Retinal pigment epithelial cell (primary cell): Measurements from ENCODE around the gene EIF4A2.
A peak's percentile ranks its signal among the peaks of the same experiment; 100 is the strongest.

Source experiments
- DNase-seq: peaks from one replicate; pipeline ENCODE4 v3.0.0-alpha.2; 2010; ENCODE audit warnings: low read depth
- H3K4me3 ChIP-seq: 2 replicates; pipeline ENCODE4 v1.5.1; 2011; ENCODE audit warnings: mild to moderate bottlenecking, low read length, control low read depth, moderate library complexity
- CTCF ChIP-seq: conservative IDR thresholded peaks from 2 replicates; pipeline ENCODE4 v1.5.1; 2011; ENCODE audit warnings: low read depth, low read length, control low read depth, inconsistent platforms

EIF4A2 gene

DNA sequence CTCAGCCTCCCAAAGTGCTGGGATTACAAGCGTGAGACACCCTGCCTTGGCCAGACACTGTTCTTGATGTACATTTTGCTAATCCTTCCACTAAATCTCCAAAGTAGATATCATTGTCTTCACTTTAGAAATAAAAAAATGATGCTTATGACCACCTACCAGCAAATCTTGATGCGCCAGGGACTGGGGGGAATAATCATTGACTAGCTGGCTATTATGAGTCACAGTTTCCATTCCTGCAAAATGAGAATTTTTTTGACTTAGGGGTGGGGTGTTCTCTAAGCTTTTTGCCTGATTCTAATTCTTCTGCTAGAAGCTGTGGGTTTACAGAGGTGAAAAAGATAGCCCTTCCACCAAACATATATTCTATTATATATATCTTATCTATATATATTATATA is 40.0 kb downstream of the EIF4A2 start:
- H3K4me3 ChIP-seq, result no peak overlapping the region
- TF ChIP-seq CTCF, result no peak
- DNase-seq, result no peak

DNA sequence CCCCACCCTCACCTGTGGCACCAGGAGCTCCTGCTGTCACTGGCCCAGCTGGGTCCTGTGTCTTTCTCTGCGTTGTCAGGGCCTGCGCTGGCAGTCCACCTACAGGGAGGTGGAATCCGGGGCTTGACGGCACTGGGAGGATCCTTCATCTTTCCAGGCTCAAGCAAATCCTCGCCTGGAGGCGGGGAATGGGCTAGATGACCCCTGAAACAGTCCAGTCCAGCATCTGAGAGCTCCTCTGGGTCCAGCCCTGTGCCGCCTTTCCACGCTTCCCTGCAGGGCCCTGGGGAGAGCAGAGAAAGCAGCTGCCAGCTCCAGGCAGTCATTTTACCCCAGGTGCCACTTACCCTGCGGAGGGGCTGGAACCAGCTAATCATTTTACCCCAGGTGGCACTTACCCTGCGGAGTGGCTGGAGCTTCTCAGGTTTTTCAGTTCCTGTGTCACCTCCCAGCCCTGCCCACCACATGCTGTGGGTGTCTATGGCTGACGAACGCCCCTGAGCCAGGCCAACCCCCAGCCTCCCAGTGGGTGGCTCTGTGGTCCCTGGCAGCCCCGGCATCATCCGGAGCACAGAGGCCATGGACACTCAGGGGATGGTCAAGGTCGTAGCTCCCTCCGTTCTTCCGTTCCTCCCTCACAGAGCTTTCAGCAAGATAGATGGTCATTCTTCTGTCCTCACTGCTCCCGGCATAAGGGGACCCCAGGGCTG is 41.2 kb downstream of the EIF4A2 start:
- TF ChIP-seq CTCF, result no peak
- DNase-seq, result no peak
- H3K4me3 ChIP-seq, result no peak overlapping the region

DNA sequence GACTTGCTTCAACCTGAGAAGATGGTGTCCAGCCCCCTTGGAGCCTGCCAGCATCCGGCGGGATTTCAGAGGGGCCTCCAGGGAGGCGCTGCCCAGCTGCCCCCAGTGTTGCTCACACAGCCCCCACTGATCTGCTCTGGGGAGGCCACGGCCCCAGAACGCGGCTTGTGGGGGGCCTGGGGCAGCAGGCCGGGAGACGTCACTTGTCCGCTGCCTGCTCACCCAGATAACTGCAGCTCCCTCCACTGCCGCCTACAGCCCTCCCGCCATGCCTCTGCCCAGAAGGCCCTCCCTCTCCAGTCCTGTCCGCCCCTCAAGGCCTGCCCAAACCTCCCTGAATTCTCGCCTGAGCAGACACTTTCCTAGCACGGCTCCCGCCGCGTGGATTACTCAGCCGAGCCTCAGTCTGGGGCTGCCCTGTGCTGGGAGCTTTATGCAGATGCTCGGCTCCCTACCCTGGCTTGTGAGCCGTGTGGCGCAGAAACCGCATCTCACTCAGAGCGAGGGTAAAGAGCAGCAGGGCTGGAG is 42.0 kb downstream of the EIF4A2 start:
- DNase-seq, result no peak
- TF ChIP-seq CTCF, result no peak
- peak overlapping the region; percentile 19 for H3K4me3 ChIP-seq

GRCh38 chr3:186825872-186826409 is 42.6 kb downstream of the EIF4A2 start:
- no peak for TF ChIP-seq CTCF
- no peak for DNase-seq
- no peak overlapping the region for H3K4me3 ChIP-seq

GRCh38 chr3:186826410-186826975 is 43.1 kb downstream of the EIF4A2 start:
- H3K4me3 ChIP-seq, result peak overlapping the region; percentile 15
- DNase-seq, result no peak
- TF ChIP-seq CTCF, result no peak

DNA sequence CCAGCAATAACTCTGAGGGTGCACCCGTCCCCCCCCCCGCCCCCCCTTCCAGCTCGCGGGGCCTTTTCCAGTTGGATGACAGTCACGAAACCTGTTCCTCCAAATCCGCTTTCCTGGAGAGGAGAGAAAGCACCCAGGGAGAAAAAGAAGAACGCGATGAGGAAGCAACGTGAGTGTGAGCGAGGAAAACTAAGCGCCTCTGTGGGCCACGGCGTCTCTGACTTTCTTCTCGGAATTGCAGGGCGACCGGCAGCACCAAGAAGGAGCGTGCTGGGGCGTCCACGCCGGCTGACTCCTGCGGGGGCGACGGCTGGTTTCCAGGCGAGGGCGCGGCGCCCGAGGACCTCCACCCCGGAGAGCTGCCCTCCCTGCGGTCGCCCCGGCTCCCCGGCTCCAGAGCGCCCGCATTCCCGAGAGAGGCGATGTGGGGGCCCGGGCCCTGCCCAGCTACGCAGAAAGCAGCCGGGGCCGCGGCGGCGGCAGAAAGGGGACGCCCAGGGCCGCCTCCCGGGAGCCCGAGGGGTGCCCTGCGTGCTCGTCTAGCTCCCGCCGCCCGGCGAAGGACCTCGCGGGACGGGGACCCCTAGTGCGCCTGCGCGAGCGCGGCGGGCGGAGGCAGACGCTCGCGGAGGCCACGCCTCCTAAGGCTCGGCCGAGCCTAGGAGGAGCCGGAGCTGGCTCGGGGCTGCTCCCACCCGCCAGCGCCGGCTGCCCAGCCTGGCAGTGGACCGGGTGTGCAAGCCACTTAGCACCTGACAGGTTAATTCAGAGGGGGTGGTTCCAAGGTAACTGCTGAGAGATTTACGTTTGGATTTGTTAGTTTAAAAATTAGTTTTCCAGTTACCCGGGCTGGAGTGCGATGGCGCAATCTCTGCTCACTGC is 43.8 kb downstream of the EIF4A2 start:
- H3K4me3 ChIP-seq, result peak overlapping the region; percentile 34
- no peak for DNase-seq
- TF ChIP-seq CTCF, result no peak
